Trophoblast cell (in vitro differentiated cells and primary cell): ENCODE results near the gene ST3GAL4.

ENCODE experiments used
- DNase-seq, 2 donors: peaks; one replicate each; pipeline ENCODE4 v3.0.0-alpha.2; 2016
- H2AFZ ChIP-seq: 2 replicates; pipeline ENCODE4 v1.6.1; 2013; ENCODE audit warnings: low read length, moderate library complexity, mild to moderate bottlenecking; ENCODE audit not compliant: insufficient read depth, poor library complexity
- H2AK5ac ChIP-seq: 2 replicates; pipeline ENCODE4 v1.6.1; 2013; ENCODE audit warnings: mild to moderate bottlenecking, low read length
- H2BK120ac ChIP-seq: 2 replicates; pipeline ENCODE4 v1.6.1; 2013; ENCODE audit warnings: low read length, mild to moderate bottlenecking, moderate library complexity; ENCODE audit not compliant: insufficient read depth, poor library complexity
- H2BK12ac ChIP-seq: 2 replicates; pipeline ENCODE4 v1.6.1; 2013; ENCODE audit warnings: mild to moderate bottlenecking, low read length, moderate library complexity
- H2BK5ac ChIP-seq: 2 replicates; pipeline ENCODE4 v1.6.1; 2013; ENCODE audit warnings: low read length, low read depth, moderate library complexity, mild to moderate bottlenecking; ENCODE audit not compliant: poor library complexity
- H3K14ac ChIP-seq: 2 replicates; pipeline ENCODE4 v1.6.1; 2013; ENCODE audit warnings: mild to moderate bottlenecking, low read length
- H3K18ac ChIP-seq: 2 replicates; pipeline ENCODE4 v1.6.1; 2013; ENCODE audit warnings: mild to moderate bottlenecking, low read length
- H3K23ac ChIP-seq: 2 replicates; pipeline ENCODE4 v1.6.1; 2013; ENCODE audit warnings: low read length
- H3K27ac ChIP-seq: 2 replicates; pipeline ENCODE4 v1.5.1; 2013; ENCODE audit warnings: low read depth, mild to moderate bottlenecking, inconsistent platforms, low read length, moderate library complexity
- H3K27me3 ChIP-seq: 2 replicates; pipeline ENCODE4 v1.6.1; 2013; ENCODE audit warnings: inconsistent platforms, mild to moderate bottlenecking, low read length, moderate library complexity; ENCODE audit not compliant: insufficient read depth
- H3K36me3 ChIP-seq, 2 experiments: 1 replicate in 1 of 2; 2 replicates in 1 of 2; pipeline ENCODE4 v1.6.1; 2013; ENCODE audit warnings: low read length in 2 of 2, mild to moderate bottlenecking in 2 of 2, moderate library complexity in 1 of 2; ENCODE audit not compliant: insufficient read depth in 2 of 2, control insufficient read depth in 1 of 2
- H3K4ac ChIP-seq: 2 replicates; pipeline ENCODE4 v1.6.1; 2013; ENCODE audit warnings: low read depth, mild to moderate bottlenecking, low read length, moderate library complexity
- H3K4me1 ChIP-seq, 2 experiments: 1 replicate in 1 of 2; 2 replicates in 1 of 2; pipeline ENCODE4 v1.6.1; 2013; ENCODE audit warnings: low read length in 2 of 2, mild to moderate bottlenecking in 2 of 2, moderate library complexity in 1 of 2; ENCODE audit not compliant: insufficient read depth in 2 of 2, control insufficient read depth in 1 of 2
- H3K4me2 ChIP-seq: 2 replicates; pipeline ENCODE4 v1.6.1; 2013; ENCODE audit warnings: inconsistent platforms, mild to moderate bottlenecking, low read length, moderate library complexity
- H3K4me3 ChIP-seq: 2 replicates; pipeline ENCODE4 v1.5.1; 2013; ENCODE audit warnings: mild to moderate bottlenecking, low read depth, low read length, inconsistent platforms
- H3K79me1 ChIP-seq: one replicate; pipeline ENCODE4 v1.6.1; 2013; ENCODE audit warnings: low read length
- H3K79me2 ChIP-seq: 2 replicates; pipeline ENCODE4 v1.6.1; 2013; ENCODE audit warnings: low read length, mild to moderate bottlenecking; ENCODE audit not compliant: control insufficient read depth, insufficient read depth, poor library complexity
- H3K9ac ChIP-seq: 2 replicates; pipeline ENCODE4 v1.6.1; 2013; ENCODE audit warnings: mild to moderate bottlenecking, low read length
- H3K9me3 ChIP-seq: 2 replicates; pipeline ENCODE4 v1.6.1; 2013; ENCODE audit warnings: low read depth, mild to moderate bottlenecking, control low read depth, inconsistent platforms, low read length; ENCODE audit not compliant: insufficient read depth
- H4K12ac ChIP-seq: 2 replicates; pipeline ENCODE4 v1.6.1; 2013; ENCODE audit warnings: low read depth, mild to moderate bottlenecking, low read length, moderate library complexity
- H4K8ac ChIP-seq: 2 replicates; pipeline ENCODE4 v1.6.1; 2013; ENCODE audit warnings: low read depth, mild to moderate bottlenecking, low read length, moderate library complexity
- H4K91ac ChIP-seq: one replicate; pipeline ENCODE4 v1.6.1; 2013; ENCODE audit warnings: low read depth, mild to moderate bottlenecking, low read length, moderate library complexity
- WGBS: extraction: QIAGEN DNeasy Blood & Tissue Kit; methylation state at CpG from one replicate; pipeline ENCODE4 v1.1.7; 2013; ENCODE audit warnings: missing lambda C conversion rate; ENCODE audit not compliant: insufficient read length, insufficient coverage; ENCODE audit errors: extremely low coverage; 5-methylcytosine and 5-hydroxymethylcytosine counted together

The ST3GAL4 gene

DNA sequence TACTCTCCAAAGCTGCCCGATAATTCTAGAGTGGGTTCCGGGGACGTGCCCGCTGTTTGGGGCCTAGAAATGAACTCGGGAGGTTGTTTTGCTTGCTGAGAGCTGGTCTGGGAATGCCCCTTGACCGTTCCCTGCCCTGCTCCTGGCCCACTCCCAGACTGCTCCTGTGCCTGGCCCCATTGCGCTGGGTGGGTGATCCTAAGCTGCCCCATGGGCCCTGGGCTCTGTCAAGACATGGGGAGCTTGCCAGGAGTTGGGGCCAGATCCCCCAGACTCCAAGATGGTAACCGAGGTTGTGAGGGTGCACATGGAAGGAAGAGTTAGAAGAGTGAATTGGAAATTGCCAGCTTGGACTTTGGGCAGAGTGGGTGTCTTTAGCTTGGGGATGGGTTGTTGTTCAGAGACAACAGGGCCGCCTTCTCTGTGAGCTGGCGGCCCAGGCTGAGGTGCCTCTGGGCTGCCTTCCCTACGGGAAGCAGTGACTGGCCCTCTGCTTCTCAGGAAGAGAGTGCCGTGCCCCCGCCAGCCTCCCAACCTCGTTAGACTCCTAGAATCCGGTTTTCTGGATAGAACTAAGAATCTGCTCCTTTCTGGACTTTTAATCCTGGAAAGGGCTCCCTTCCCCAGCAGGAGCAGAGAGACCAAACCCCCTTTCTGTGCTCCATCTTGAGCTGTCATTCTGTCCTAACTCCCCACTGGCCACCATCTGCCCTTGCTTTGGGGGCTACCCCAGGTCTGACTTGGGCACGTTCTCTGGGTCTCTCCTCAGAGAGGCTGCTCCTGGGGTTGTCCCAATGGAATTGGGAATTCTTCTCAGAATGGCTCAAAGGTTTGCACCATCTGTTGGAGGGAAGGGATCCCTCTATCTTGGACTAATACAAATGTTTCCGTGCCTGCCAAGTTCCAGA lies 1.8 kb downstream of the ST3GAL4 start:
- Histone ChIP-seq H3K36me3 (no peaks in the 10 kb centered on the region), H4K8ac (no peak overlapping the region), H3K27me3 (no peaks in the 10 kb centered on the region), H2BK12ac (no peak overlapping the region), H3K4me1 (peaks cover 15 to 21% of the 10 kb centered on the region in 2 experiments), H2BK5ac (no peak overlapping the region), H4K91ac (no peak overlapping the region), H3K27ac (no peak overlapping the region), H3K79me2 (peaks cover 10% of the 10 kb centered on the region), H3K9me3 (no peaks in the 10 kb centered on the region), H2BK120ac (no peak overlapping the region), H2AK5ac (peak overlapping the region; percentile 90), H3K18ac (no peak overlapping the region), H3K23ac (no peak overlapping the region), H3K9ac (no peak overlapping the region), H3K4ac (no peak overlapping the region), H3K4me2 (no peak overlapping the region), H3K14ac (no peak overlapping the region), H3K79me1 (peaks cover 12% of the 10 kb centered on the region), H4K12ac (no peak overlapping the region), H3K4me3 (no peak overlapping the region), H2AFZ (no peak overlapping the region)
- no CpG with 5 or more reads among the region's 17 CpGs for WGBS
- DNase-seq: no peak

DNA sequence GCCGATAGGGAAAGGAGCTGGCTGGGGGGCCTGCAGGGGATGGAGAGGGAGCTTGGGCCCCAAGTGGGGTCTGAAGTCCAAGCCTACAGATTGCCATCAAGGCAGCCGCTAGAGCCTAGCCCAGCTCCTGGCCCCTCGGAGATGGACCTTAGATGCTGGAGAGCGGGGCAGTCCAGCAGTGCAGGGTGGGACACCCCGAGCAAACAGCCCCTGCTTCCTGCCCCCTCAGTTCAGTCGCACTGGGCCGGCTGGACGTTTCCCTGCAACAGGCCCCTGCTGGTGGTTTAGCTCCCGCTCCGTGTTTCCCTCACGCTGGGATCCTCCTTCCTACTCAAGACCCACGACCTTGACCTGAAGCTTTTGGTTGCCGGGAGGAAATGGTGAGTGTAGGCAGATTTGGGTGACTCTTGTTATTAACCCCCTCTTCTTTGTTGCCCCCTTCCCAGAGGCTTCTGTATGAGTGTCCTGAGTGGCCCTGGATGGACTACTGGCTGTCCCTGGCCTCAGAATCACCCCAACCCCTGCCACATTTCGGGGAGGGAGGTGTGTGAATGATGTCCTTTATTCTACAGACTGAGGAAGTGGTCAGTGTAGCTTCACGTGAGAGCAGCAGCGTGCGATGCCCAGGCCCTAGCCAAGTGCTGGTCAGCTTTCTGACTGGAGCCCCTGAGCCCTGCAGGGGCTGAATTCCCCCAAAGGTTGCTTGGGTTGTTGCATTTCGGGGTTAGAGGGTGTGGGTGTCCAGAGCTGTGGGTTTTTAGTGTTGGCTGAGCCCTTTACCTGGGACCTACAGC lies 2.7 kb downstream of the ST3GAL4 start:
- no peak overlapping the region for H2AFZ ChIP-seq
- peaks cover 10% of the 10 kb centered on the region for H3K79me2 ChIP-seq
- no peak overlapping the region for H4K12ac ChIP-seq
- no peak overlapping the region for H3K4me2 ChIP-seq
- no peak overlapping the region for H2BK5ac ChIP-seq
- no peak overlapping the region for H3K9ac ChIP-seq
- no peak overlapping the region for H3K4me3 ChIP-seq
- no peaks in the 10 kb centered on the region for H3K9me3 ChIP-seq
- H3K18ac ChIP-seq: no peak overlapping the region
- peaks cover 12% of the 10 kb centered on the region for H3K79me1 ChIP-seq
- H3K27me3 ChIP-seq: no peaks in the 10 kb centered on the region
- no peaks in the 10 kb centered on the region for H3K36me3 ChIP-seq
- H2AK5ac ChIP-seq: no peak overlapping the region
- H3K14ac ChIP-seq: no peak overlapping the region
- no peak for DNase-seq
- H3K4ac ChIP-seq: no peak overlapping the region
- no CpG with 5 or more reads among the region's 18 CpGs for WGBS
- H3K27ac ChIP-seq: no peak overlapping the region
- no peak overlapping the region for H2BK12ac ChIP-seq
- H3K4me1 ChIP-seq: peaks cover 15 to 21% of the 10 kb centered on the region in 2 experiments
- H4K91ac ChIP-seq: no peak overlapping the region
- no peak overlapping the region for H2BK120ac ChIP-seq
- H4K8ac ChIP-seq: no peak overlapping the region
- H3K23ac ChIP-seq: no peak overlapping the region

DNA sequence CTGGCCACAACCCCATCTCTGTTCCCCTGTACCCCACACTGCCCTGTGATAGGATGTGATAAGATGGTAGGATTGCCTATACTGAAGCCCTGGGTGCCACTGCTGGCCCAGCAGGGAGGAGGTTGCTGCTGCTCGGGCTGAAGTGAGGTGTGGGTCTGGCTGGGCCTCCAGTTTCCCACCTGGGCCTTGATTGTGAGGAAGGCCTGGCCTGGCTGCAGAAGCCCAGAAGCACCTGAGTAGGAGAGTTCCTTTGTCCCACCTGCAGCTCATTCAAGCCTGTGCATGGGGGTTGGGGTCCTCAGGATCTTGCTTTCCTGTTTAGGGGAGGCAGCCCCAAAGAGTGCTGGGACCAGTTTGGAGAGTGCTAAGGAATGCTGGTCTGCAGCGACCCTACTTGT lies 3.3 kb downstream of the ST3GAL4 start:
- H3K4me2 ChIP-seq: no peak overlapping the region
- peaks cover 15% of the 10 kb centered on the region for H3K79me1 ChIP-seq
- no peaks in the 10 kb centered on the region for H3K36me3 ChIP-seq
- H3K18ac ChIP-seq: no peak overlapping the region
- H2BK120ac ChIP-seq: no peak overlapping the region
- no peak overlapping the region for H3K4me3 ChIP-seq
- H3K23ac ChIP-seq: no peak overlapping the region
- no peak for DNase-seq
- peaks cover 10% of the 10 kb centered on the region for H3K79me2 ChIP-seq
- no peak overlapping the region for H2BK12ac ChIP-seq
- H2AFZ ChIP-seq: no peak overlapping the region
- no CpG with 5 or more reads among the region's 2 CpGs for WGBS
- H3K27me3 ChIP-seq: no peaks in the 10 kb centered on the region
- no peak overlapping the region for H2AK5ac ChIP-seq
- no peak overlapping the region for H4K91ac ChIP-seq
- no peak overlapping the region for H3K9ac ChIP-seq
- H3K9me3 ChIP-seq: no peaks in the 10 kb centered on the region
- no peak overlapping the region for H3K4ac ChIP-seq
- no peak overlapping the region for H3K27ac ChIP-seq
- no peak overlapping the region for H2BK5ac ChIP-seq
- H4K12ac ChIP-seq: no peak overlapping the region
- no peak overlapping the region for H3K14ac ChIP-seq
- peaks cover 15% of the 10 kb centered on the region in 2 experiments for H3K4me1 ChIP-seq
- no peak overlapping the region for H4K8ac ChIP-seq

DNA sequence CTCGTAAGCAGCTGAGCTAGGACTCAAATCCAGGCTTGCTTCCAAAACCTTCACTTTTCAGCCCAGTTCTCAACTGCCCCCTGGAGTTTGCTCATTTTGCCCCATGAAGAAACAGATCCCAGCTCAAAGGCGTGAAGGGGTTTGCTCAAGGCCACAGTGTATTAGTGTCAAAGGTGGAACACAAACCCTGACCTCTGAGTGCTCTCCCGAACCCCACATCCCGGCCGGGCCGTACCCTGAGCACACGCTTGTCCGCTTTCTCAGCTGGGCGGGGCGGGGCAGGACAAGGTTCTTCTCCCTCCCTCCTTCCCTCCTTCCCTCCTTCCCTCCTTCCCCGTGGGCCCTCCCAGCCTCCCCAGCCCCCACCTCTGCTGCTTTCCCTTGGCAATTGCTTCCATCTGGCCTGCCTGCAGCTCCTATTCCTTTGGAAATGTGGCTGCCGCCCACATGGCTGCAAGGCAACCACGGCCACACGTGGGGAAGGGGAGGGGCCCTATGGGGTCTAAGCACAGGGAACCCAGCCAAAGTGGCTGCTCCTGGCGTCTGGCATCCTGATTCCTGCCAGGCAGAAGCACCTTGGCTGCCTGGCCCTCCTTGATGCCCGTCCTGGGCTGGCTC lies 4.1 kb downstream of the ST3GAL4 start:
- H4K12ac ChIP-seq: no peak overlapping the region
- no peak overlapping the region for H3K14ac ChIP-seq
- H3K9me3 ChIP-seq: no peaks in the 10 kb centered on the region
- H3K36me3 ChIP-seq: no peaks in the 10 kb centered on the region
- no peak overlapping the region for H3K23ac ChIP-seq
- H2AFZ ChIP-seq: no peak overlapping the region
- no peak overlapping the region for H2AK5ac ChIP-seq
- DNase-seq: no peak
- H3K9ac ChIP-seq: no peak overlapping the region
- H2BK12ac ChIP-seq: no peak overlapping the region
- peaks cover 12% of the 10 kb centered on the region in 2 experiments for H3K4me1 ChIP-seq
- WGBS: no CpG with 5 or more reads among the region's 16 CpGs
- no peak overlapping the region for H3K4me2 ChIP-seq
- H4K91ac ChIP-seq: no peak overlapping the region
- H3K27ac ChIP-seq: no peak overlapping the region
- H3K27me3 ChIP-seq: no peaks in the 10 kb centered on the region
- H3K79me2 ChIP-seq: peaks cover 10% of the 10 kb centered on the region
- no peak overlapping the region for H3K4me3 ChIP-seq
- H3K18ac ChIP-seq: peak overlapping the region; percentile 21
- H2BK5ac ChIP-seq: no peak overlapping the region
- no peak overlapping the region for H2BK120ac ChIP-seq
- H3K4ac ChIP-seq: no peak overlapping the region
- peaks cover 17% of the 10 kb centered on the region for H3K79me1 ChIP-seq
- no peak overlapping the region for H4K8ac ChIP-seq
